HG02678 (cell line): ENCODE data around the gene GBE1.
"Not testable (repeated sequence)": the region's sequence is repeated elsewhere in the genome, so short reads cannot be mapped to it uniquely, and the experiment has no call there.

Experiments
- ATAC-seq: cut with Tn5 transposase; IDR thresholded peaks from one replicate; pipeline ENCODE4 v1.9.1; 2021; ENCODE audit warnings: mild to moderate bottlenecking, moderate library complexity; ENCODE audit not compliant: unreplicated experiment

GBE1 gene

GRCh38 chr3:81545572-81545971, 215.9 kb downstream of the GBE1 start:
- ATAC-seq: no peak

- ATAC-seq: peak; percentile 50
Measured at GRCh38 chr3:81544385-81544784, 217.1 kb downstream of the GBE1 start.

- no peak for ATAC-seq
Measured at GRCh38 chr3:81540787-81541186, 220.7 kb downstream of the GBE1 start.

GRCh38 chr3:81531846-81532245, 229.6 kb downstream of the GBE1 start:
- ATAC-seq: no peak

- ATAC-seq: no peak
Measured at GRCh38 chr3:81531263-81531662, 230.2 kb downstream of the GBE1 start.

GRCh38 chr3:81530180-81530939, 231.1 kb downstream of the GBE1 start:
- ATAC-seq: no peak

GRCh38 chr3:81521855-81522254, 239.6 kb downstream of the GBE1 start:
- no peak for ATAC-seq

GRCh38 chr3:81518945-81519344, 242.5 kb downstream of the GBE1 start:
- no peak for ATAC-seq

GRCh38 chr3:81516042-81516441, 245.4 kb downstream of the GBE1 start:
- ATAC-seq: no peak

- ATAC-seq: no peak
Measured at GRCh38 chr3:81513591-81513990, 247.9 kb downstream of the GBE1 start.

GRCh38 chr3:81503026-81503425, 258.4 kb downstream of the GBE1 start:
- ATAC-seq: no peak

- ATAC-seq: no peak
Measured at GRCh38 chr3:81502236-81502635, 259.2 kb downstream of the GBE1 start.

- ATAC-seq: peak; percentile 74
Measured at GRCh38 chr3:81500039-81500438, 261.4 kb downstream of the GBE1 start.

- no peak for ATAC-seq
Measured at GRCh38 chr3:81497572-81498251, 263.7 kb downstream of the GBE1 start.

GRCh38 chr3:81496407-81497104, 264.9 kb downstream of the GBE1 start:
- no peak for ATAC-seq

GRCh38 chr3:81492471-81492870, 269.0 kb downstream of the GBE1 start:
- not testable (repeated sequence) for ATAC-seq

- no peak for ATAC-seq
Measured at GRCh38 chr3:81492040-81492439, 269.4 kb downstream of the GBE1 start.

GRCh38 chr3:81490541-81491288, 270.7 kb downstream of the GBE1 start:
- peak; percentile 89 for ATAC-seq

GRCh38 chr3:81485444-81485865, 276.0 kb downstream of the GBE1 start:
- peak; percentile 98 for ATAC-seq

- no peak for ATAC-seq
Measured at GRCh38 chr3:81484520-81484919, 276.9 kb downstream of the GBE1 start.

- no peak for ATAC-seq
Measured at GRCh38 chr3:81483046-81483445, 278.4 kb downstream of the GBE1 start.
